ENCODE data around the gene DYNC2LI1.

DNA sequence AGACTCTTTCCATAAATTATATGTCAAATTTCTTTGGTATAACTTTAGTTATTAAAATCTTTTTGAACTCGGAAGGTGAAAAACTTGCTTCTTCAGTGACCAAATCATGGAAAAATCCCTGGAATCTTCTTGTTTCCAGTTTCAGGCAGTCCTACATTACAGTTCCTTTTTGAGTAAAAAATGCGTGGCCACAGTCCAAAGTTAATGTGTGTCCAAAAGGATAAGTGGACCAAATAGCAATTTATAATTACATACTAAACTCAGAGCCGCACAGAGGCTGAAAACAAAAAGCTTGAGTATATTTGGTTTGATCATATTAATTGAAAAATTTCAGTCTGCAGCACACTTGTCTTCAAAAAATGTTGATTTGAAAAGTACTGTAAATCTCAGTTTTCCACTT, 28.4 kb upstream of the DYNC2LI1 start:
- TF ChIP-seq TAF1 (IDR thresholded peaks at IDR 0.05; ENCODE audit: borderline replicate concordance, insufficient read depth, low read length): no peak
- no peak for TF ChIP-seq REST (IDR thresholded peaks at IDR 0.05; ENCODE audit: insufficient read depth in 1 of 2, low read depth in 2 of 2, low read length in 2 of 2)
- TF ChIP-seq POLR2AphosphoS5 (IDR thresholded peaks at IDR 0.05; ENCODE audit: low read depth, low read length): no peak
- no peak for TF ChIP-seq SIN3A (IDR thresholded peaks at IDR 0.05; ENCODE audit: borderline replicate concordance, insufficient read depth, low read length)

Measured in PFSK-1 (cell line).